Mesothelial cell of epicardium (in vitro differentiated cells): Measurements from ENCODE around the gene OR2T4. TPM values are rescaled to one million over a fixed set of nuclear protein-coding genes. Genes with fewer than 3 reads are reported as not detected.

Experiments used
- DNase-seq, 2 experiments: peaks; one replicate each; pipeline ENCODE4 v3.0.0; 2021; ENCODE audit warnings: low spot score in 2 of 2; ENCODE audit not compliant: unreplicated experiment in 2 of 2
- H3K27ac Mint-ChIP-seq: 2 replicates; pipeline ENCODE4 v1.8.0; 2021; ENCODE audit warnings: mixed read lengths
- H3K27me3 Mint-ChIP-seq: 2 replicates; pipeline ENCODE4 v1.8.0; 2021; ENCODE audit warnings: low read depth, mixed read lengths
- H3K36me3 Mint-ChIP-seq: 2 replicates; pipeline ENCODE4 v1.8.0; 2021; ENCODE audit warnings: mixed read lengths
- H3K4me1 Mint-ChIP-seq: 2 replicates; pipeline ENCODE4 v1.8.0; 2021; ENCODE audit warnings: mixed read lengths
- H3K4me3 Mint-ChIP-seq: 2 replicates; pipeline ENCODE4 v1.8.0; 2021; ENCODE audit warnings: mild to moderate bottlenecking, moderate library complexity, mixed read lengths
- H3K9me3 Mint-ChIP-seq: 2 replicates; pipeline ENCODE4 v1.8.0; 2021; ENCODE audit warnings: mixed read lengths
- CTCF ChIP-seq: fragments of 200-600 bp; sonication (generic); IDR thresholded peaks from one replicate; pipeline ENCODE4 v1.5.0; 2021; ENCODE audit warnings: antibody characterized with exemption; ENCODE audit not compliant: unreplicated experiment
- total RNA-seq: library from RNA; stranded (reverse); gene quantifications from 3 replicates; pipeline ENCODE4 v1.2.1, GENCODE V29; 2021

The OR2T4 gene
- total RNA-seq, 1 donor from 2014 or later: not detected

GRCh38 chr1:248406721-248407692, 45.5 kb downstream of the OR2T4 start:
- H3K4me1 Mint-ChIP-seq: no peaks in the 10 kb centered on the region
- no peak overlapping the region for H3K4me3 Mint-ChIP-seq
- TF ChIP-seq CTCF: no peak
- no peaks in the 10 kb centered on the region for H3K27me3 Mint-ChIP-seq
- no peak overlapping the region for H3K27ac Mint-ChIP-seq
- H3K36me3 Mint-ChIP-seq: peaks cover 4% of the 10 kb centered on the region
- DNase-seq: no peak
- peaks cover 61% of the 10 kb centered on the region for H3K9me3 Mint-ChIP-seq

Other genes with a start within 250 kb of the OR2T4 start
- gene OR2M5, start 216.5 kb upstream of the OR2T4 start, total RNA-seq: not detected in 3 replicates
- gene OR2M2, start 186.8 kb upstream of the OR2T4 start, total RNA-seq: not detected in 3 replicates
- gene OR2M3, start 164.4 kb upstream of the OR2T4 start, total RNA-seq: not detected in 3 replicates
- not detected in 3 replicates for gene OR2M4, start 130.2 kb upstream of the OR2T4 start, total RNA-seq
- not detected in 3 replicates for gene OR2T33, start 83.7 kb upstream of the OR2T4 start, total RNA-seq
- not detected in 3 replicates for gene OR2T12, start 58.2 kb upstream of the OR2T4 start, total RNA-seq
- gene OR2M7, start 37.1 kb upstream of the OR2T4 start, total RNA-seq: not detected in 3 replicates
- gene OR14C36, start 12.9 kb upstream of the OR2T4 start, total RNA-seq: not detected in 3 replicates
- gene OR2T6, start 14.1 kb downstream of the OR2T4 start, total RNA-seq: not detected in 3 replicates
- gene OR2T1, start 41.4 kb downstream of the OR2T4 start, total RNA-seq: not detected in 3 replicates
- gene OR2T2, start 84.0 kb downstream of the OR2T4 start, total RNA-seq: not detected in 3 replicates
- gene OR2T3, start 111.7 kb downstream of the OR2T4 start, total RNA-seq: not detected in 3 replicates
- not detected in 3 replicates for gene OR2T5, start 126.9 kb downstream of the OR2T4 start, total RNA-seq
- gene OR2G6, start 146.4 kb downstream of the OR2T4 start, total RNA-seq: 0.04 TPM in 1 of 3 replicates, not detected in the others
- gene OR2T29, start 201.1 kb downstream of the OR2T4 start, total RNA-seq: not detected in 3 replicates
- not detected in 3 replicates for gene OR2T34, start 213.1 kb downstream of the OR2T4 start, total RNA-seq
- gene OR2T10, start 236.0 kb downstream of the OR2T4 start, total RNA-seq: not detected in 3 replicates